GM18505 (cell line): ENCODE results near the gene RAVER2.

Experiments
- ATAC-seq: cut with Tn5 transposase; IDR thresholded peaks from one replicate; pipeline ENCODE4 v1.9.1; 2021; ENCODE audit not compliant: unreplicated experiment
- POLR2A ChIP-seq: IDR thresholded peaks from 4 replicates; pipeline ENCODE4 v1.6.1; 2011; ENCODE audit warnings: borderline replicate concordance; ENCODE audit not compliant: insufficient read depth, insufficient read length; ENCODE audit errors: extremely low read depth

Gene RAVER2

GRCh38 chr1:64871256-64871655, 126.4 kb downstream of the RAVER2 start:
- ATAC-seq = no peak
- no peak for TF ChIP-seq POLR2A

GRCh38 chr1:64872067-64872466, 127.2 kb downstream of the RAVER2 start:
- no peak for TF ChIP-seq POLR2A
- no peak for ATAC-seq

- ATAC-seq = no peak
- no peak for TF ChIP-seq POLR2A
These were observed 128.7 kb downstream of the RAVER2 start for GRCh38 chr1:64873576-64873975.

GRCh38 chr1:64874666-64875065, 129.8 kb downstream of the RAVER2 start:
- no peak for TF ChIP-seq POLR2A
- ATAC-seq = no peak

GRCh38 chr1:64875101-64875500, 130.2 kb downstream of the RAVER2 start:
- no peak for TF ChIP-seq POLR2A
- ATAC-seq = no peak

GRCh38 chr1:64875606-64876005, 130.7 kb downstream of the RAVER2 start:
- no peak for ATAC-seq
- no peak for TF ChIP-seq POLR2A

GRCh38 chr1:64877151-64877550, 132.3 kb downstream of the RAVER2 start:
- TF ChIP-seq POLR2A = no peak
- ATAC-seq = no peak

GRCh38 chr1:64877598-64877997, 132.7 kb downstream of the RAVER2 start:
- no peak for ATAC-seq
- TF ChIP-seq POLR2A = no peak

- no peak for TF ChIP-seq POLR2A
- no peak for ATAC-seq
These were observed 133.2 kb downstream of the RAVER2 start for GRCh38 chr1:64878090-64878489.

- ATAC-seq = no peak
- no peak for TF ChIP-seq POLR2A
These were observed 134.2 kb downstream of the RAVER2 start for GRCh38 chr1:64878931-64879611.

- no peak for TF ChIP-seq POLR2A
- ATAC-seq = no peak
These were observed 135.6 kb downstream of the RAVER2 start for GRCh38 chr1:64880449-64880848.

GRCh38 chr1:64881281-64881680, 136.4 kb downstream of the RAVER2 start:
- ATAC-seq = no peak
- TF ChIP-seq POLR2A = no peak
